ENCODE measurements around the gene KSR1.
"Not testable (repeated sequence)": the region's sequence is repeated elsewhere in the genome, so short reads cannot be mapped to it uniquely, and the experiment has no call there.

The KSR1 gene

GRCh38 chr17:27499451-27500265, 43.4 kb downstream of the KSR1 start:
- no peaks in the 10 kb centered on the region for H3K27me3 ChIP-seq (replicated peaks)
- peaks cover 2% of the 10 kb centered on the region for H3K36me3 ChIP-seq (replicated peaks)
- H3K27ac ChIP-seq, result no peak overlapping the region
- no peak for DNase-seq
- H3K4me3 ChIP-seq (ENCODE audit: low read depth, low read length), result no peak overlapping the region
- in situ Hi-C loops (cut with HindIII; ENCODE audit: low pct_ligation_motif_present, low sequenced_read_pairs), result no loop called here
- TF ChIP-seq CTCF (IDR thresholded peaks at IDR 0.05; ENCODE audit: low read depth, low read length, missing control alignments), result no peak

GRCh38 chr17:27501338-27501737, 45.1 kb downstream of the KSR1 start:
- H3K27ac ChIP-seq; in situ Hi-C loops (cut with HindIII; ENCODE audit: low pct_ligation_motif_present, low sequenced_read_pairs); H3K27me3 ChIP-seq (replicated peaks); H3K36me3 ChIP-seq (replicated peaks); H3K4me3 ChIP-seq (ENCODE audit: low read depth, low read length); DNase-seq: not testable (repeated sequence)

- H3K27ac ChIP-seq, result peak overlapping the region; percentile 70
- in situ Hi-C loops (cut with HindIII; ENCODE audit: low pct_ligation_motif_present, low sequenced_read_pairs), result no loop called here
- TF ChIP-seq CTCF (IDR thresholded peaks at IDR 0.05; ENCODE audit: low read depth, low read length, missing control alignments), result no peak
- DNase-seq, result peak; percentile 78
- H3K4me3 ChIP-seq (ENCODE audit: low read depth, low read length), result no peak overlapping the region
- peaks cover 2% of the 10 kb centered on the region for H3K36me3 ChIP-seq (replicated peaks)
- H3K27me3 ChIP-seq (replicated peaks), result no peaks in the 10 kb centered on the region
These were observed 46.5 kb downstream of the KSR1 start for GRCh38 chr17:27502526-27503324.

GRCh38 chr17:27503611-27504010, 47.4 kb downstream of the KSR1 start:
- in situ Hi-C loops (cut with HindIII; ENCODE audit: low pct_ligation_motif_present, low sequenced_read_pairs), result no loop called here
- Histone ChIP-seq H3K27me3 (replicated peaks) (no peaks in the 10 kb centered on the region), H3K36me3 (replicated peaks) (peaks cover 2% of the 10 kb centered on the region), H3K27ac (no peak overlapping the region), H3K4me3 (ENCODE audit: low read depth, low read length) (no peak overlapping the region)
- no peak for DNase-seq
- no peak for TF ChIP-seq CTCF (IDR thresholded peaks at IDR 0.05; ENCODE audit: low read depth, low read length, missing control alignments)

- Histone ChIP-seq H3K4me3 (ENCODE audit: low read depth, low read length) (no peak overlapping the region), H3K27ac (no peak overlapping the region), H3K36me3 (replicated peaks) (peaks cover 2% of the 10 kb centered on the region), H3K27me3 (replicated peaks) (no peaks in the 10 kb centered on the region)
- DNase-seq, result no peak
- in situ Hi-C loops (cut with HindIII; ENCODE audit: low pct_ligation_motif_present, low sequenced_read_pairs), result no loop called here
- TF ChIP-seq CTCF (IDR thresholded peaks at IDR 0.05; ENCODE audit: low read depth, low read length, missing control alignments), result no peak
These were observed 48.1 kb downstream of the KSR1 start for GRCh38 chr17:27504188-27504995.
